BLaER1 treated with 17β-estradiol and CSF1 and Interleukin-3, amounts not matched to agents 10 nM and 100 nM (cell line): ENCODE measurements around the gene SEPHS2.

Experiments
- H3K27ac ChIP-seq, 11 experiments: shearing (Covaris generic); formaldehyde crosslinking; 2 replicates each; pipeline ENCODE4 v1.8.1; 2022
- H3K27me3 ChIP-seq, 11 experiments: shearing (Covaris generic); formaldehyde crosslinking; 2 replicates each; pipeline ENCODE4 v1.8.1; 2022
- H3K36me3 ChIP-seq, 11 experiments: shearing (Covaris generic); formaldehyde crosslinking; 2 replicates each; pipeline ENCODE4 v1.8.1; 2022
- H3K4me1 ChIP-seq, 10 experiments: shearing (Covaris generic); formaldehyde crosslinking; 2 replicates each; pipeline ENCODE4 v1.8.1; 2022
- H3K4me2 ChIP-seq, 11 experiments: shearing (Covaris generic); formaldehyde crosslinking; 2 replicates each; pipeline ENCODE4 v1.8.1; 2022
- H3K4me3 ChIP-seq, 10 experiments: shearing (Covaris generic); formaldehyde crosslinking; 2 replicates each; pipeline ENCODE4 v1.8.1; 2022
- H3K9ac ChIP-seq, 11 experiments: shearing (Covaris generic); formaldehyde crosslinking; 2 replicates each; pipeline ENCODE4 v1.8.1; 2022
- H3K9me3 ChIP-seq, 11 experiments: shearing (Covaris generic); formaldehyde crosslinking; replicated peaks in 1 of 11; 2 replicates each; pipeline ENCODE4 v1.8.1; 2022
- H4K20me1 ChIP-seq, 11 experiments: shearing (Covaris generic); formaldehyde crosslinking; 2 replicates each; pipeline ENCODE4 v1.8.1; 2022
- Cebpa-rat ChIP-seq, 11 experiments: shearing (Covaris generic); IDR thresholded peaks; 2 replicates each; pipeline ENCODE4 v1.8.1; 2022

Gene SEPHS2

GRCh38 chr16:30429678-30430427 lies 15.8 kb downstream of the SEPHS2 start, which contains the start of gene DCTPP1:
Gene DCTPP1, minus strand, starts transcription at chr16:30430030. Its CDS starts 50 bp downstream, at chr16:30429980.
- Histone ChIP-seq H3K9me3 (no peaks in the 10 kb centered on the region), H3K4me3 (peak within 1 kb of the TSS; percentile 77 to 95 (median 86)), H3K9ac (peak within 1 kb of the TSS; percentile 76 to 89 (median 82)), H3K36me3 (peaks cover 10 to 40% (median 36%) of the 10 kb centered on the region in 11 experiments; a peak in 21 of 22 replicates), H4K20me1 (peaks cover 0 to 43% (median 19%) of the 10 kb centered on the region in 11 experiments; a peak in 16 of 22 replicates), H3K27me3 (no peaks in the 10 kb centered on the region), H3K4me1 (peaks cover 26 to 47% (median 37%) of the 10 kb centered on the region in 10 experiments), H3K4me2 (peak within 1 kb of the TSS; percentile 81 to 98 (median 94)), H3K27ac (peak within 1 kb of the TSS; percentile 46 to 88 (median 81); a peak in 21 of 22 replicates)
- no peak for TF ChIP-seq Cebpa-rat (IDR thresholded peaks at IDR 0.05)

GRCh38 chr16:30429418-30429677 lies 16.3 kb downstream of the SEPHS2 start:
- Histone ChIP-seq H3K36me3 (peaks cover 14 to 45% (median 41%) of the 10 kb centered on the region in 11 experiments; a peak in 21 of 22 replicates), H3K4me2 (peak overlapping the region; percentile 81 to 98 (median 94)), H3K27me3 (no peaks in the 10 kb centered on the region), H3K4me1 (peaks cover 26 to 47% (median 37%) of the 10 kb centered on the region in 10 experiments), H4K20me1 (peaks cover 0 to 48% (median 24%) of the 10 kb centered on the region in 11 experiments; a peak in 16 of 22 replicates), H3K9me3 (no peaks in the 10 kb centered on the region), H3K4me3 (peak overlapping the region; percentile 77 to 95 (median 86)), H3K27ac (peak overlapping the region; percentile 3 to 88 (median 81); a peak in 21 of 22 replicates), H3K9ac (peak overlapping the region; percentile 76 to 89 (median 82))
- TF ChIP-seq Cebpa-rat (IDR thresholded peaks at IDR 0.05) = no peak

GRCh38 chr16:30428055-30428454 lies 17.6 kb downstream of the SEPHS2 start:
- Histone ChIP-seq H3K27ac (peak overlapping the region in 4 of 11 experiments; percentile 81 to 88 (median 83); a peak in 3 of 22 replicates), H3K4me1 (peaks cover 26 to 47% (median 37%) of the 10 kb centered on the region in 10 experiments), H3K4me2 (peak overlapping the region; percentile 81 to 98 (median 94)), H4K20me1 (peaks cover 0 to 61% (median 33%) of the 10 kb centered on the region in 11 experiments; a peak in 16 of 22 replicates), H3K9me3 (no peaks in the 10 kb centered on the region), H3K9ac (peak overlapping the region in 9 of 11 experiments; percentile 77 to 89 (median 86); a peak in 13 of 22 replicates), H3K27me3 (no peaks in the 10 kb centered on the region), H3K36me3 (peaks cover 27 to 58% (median 54%) of the 10 kb centered on the region in 11 experiments), H3K4me3 (peak overlapping the region in 9 of 10 experiments; percentile 77 to 95 (median 86); a peak in 15 of 20 replicates)
- TF ChIP-seq Cebpa-rat (IDR thresholded peaks at IDR 0.05) = no peak

GRCh38 chr16:30421010-30421409 lies 24.7 kb downstream of the SEPHS2 start:
- Histone ChIP-seq H3K27ac (no peak overlapping the region), H3K4me3 (no peak overlapping the region), H3K27me3 (no peaks in the 10 kb centered on the region), H3K4me1 (peaks cover 20 to 35% (median 26%) of the 10 kb centered on the region in 10 experiments), H4K20me1 (peaks cover 0 to 95% (median 60%) of the 10 kb centered on the region in 11 experiments; a peak in 17 of 22 replicates), H3K4me2 (no peak overlapping the region), H3K9ac (no peak overlapping the region), H3K36me3 (peaks cover 48 to 84% (median 71%) of the 10 kb centered on the region in 11 experiments), H3K9me3 (no peaks in the 10 kb centered on the region)
- no peak for TF ChIP-seq Cebpa-rat (IDR thresholded peaks at IDR 0.05)

- peaks cover 16 to 36% (median 27%) of the 10 kb centered on the region in 10 experiments for H3K4me1 ChIP-seq
- H3K36me3 ChIP-seq = peaks cover 30 to 80% (median 63%) of the 10 kb centered on the region in 11 experiments
- peak overlapping the region; percentile 67 to 82 (median 78) for H3K9ac ChIP-seq
- no peaks in the 10 kb centered on the region for H3K27me3 ChIP-seq
- H3K4me2 ChIP-seq = peak overlapping the region; percentile 91 to 97 (median 95)
- H3K9me3 ChIP-seq = no peaks in the 10 kb centered on the region
- peak overlapping the region; percentile 42 to 70 (median 62); a peak in 21 of 22 replicates for H3K27ac ChIP-seq
- peak overlapping the region; percentile 56 to 77 (median 66) for H3K4me3 ChIP-seq
- no peak for TF ChIP-seq Cebpa-rat (IDR thresholded peaks at IDR 0.05)
- peaks cover 0 to 93% (median 57%) of the 10 kb centered on the region in 11 experiments; a peak in 17 of 22 replicates for H4K20me1 ChIP-seq
These were observed 27.1 kb downstream of the SEPHS2 start for GRCh38 chr16:30418350-30419181.

- H3K9me3 ChIP-seq = no peaks in the 10 kb centered on the region
- peaks cover 23 to 80% (median 60%) of the 10 kb centered on the region in 11 experiments for H3K36me3 ChIP-seq
- peak overlapping the region; percentile 67 to 82 (median 78) for H3K9ac ChIP-seq
- H3K27ac ChIP-seq = peak overlapping the region; percentile 42 to 70 (median 62); a peak in 21 of 22 replicates
- H3K4me3 ChIP-seq = peak overlapping the region; percentile 56 to 77 (median 66)
- peaks cover 0 to 93% (median 60%) of the 10 kb centered on the region in 11 experiments; a peak in 17 of 22 replicates for H4K20me1 ChIP-seq
- no peaks in the 10 kb centered on the region for H3K27me3 ChIP-seq
- H3K4me2 ChIP-seq = peak overlapping the region; percentile 91 to 97 (median 95)
- H3K4me1 ChIP-seq = peaks cover 17 to 42% (median 32%) of the 10 kb centered on the region in 10 experiments
- no peak for TF ChIP-seq Cebpa-rat (IDR thresholded peaks at IDR 0.05)
These were observed 27.9 kb downstream of the SEPHS2 start for GRCh38 chr16:30417529-30418349.

GRCh38 chr16:30416624-30417528 lies 28.8 kb downstream of the SEPHS2 start:
- Histone ChIP-seq H3K27me3 (no peaks in the 10 kb centered on the region), H3K4me3 (peak overlapping the region; percentile 56 to 77 (median 66)), H3K36me3 (peaks cover 15 to 80% (median 60%) of the 10 kb centered on the region in 11 experiments), H3K4me2 (peak overlapping the region; percentile 91 to 97 (median 95)), H3K4me1 (peaks cover 26 to 51% (median 40%) of the 10 kb centered on the region in 10 experiments), H3K27ac (peak overlapping the region; percentile 32 to 70 (median 62); a peak in 21 of 22 replicates), H4K20me1 (peaks cover 0 to 95% (median 66%) of the 10 kb centered on the region in 11 experiments; a peak in 17 of 22 replicates), H3K9ac (peak overlapping the region; percentile 67 to 82 (median 78)), H3K9me3 (no peaks in the 10 kb centered on the region)
- no peak for TF ChIP-seq Cebpa-rat (IDR thresholded peaks at IDR 0.05)
